ENCODE data around the gene SHMT2. TPM values are rescaled to one million over a fixed set of nuclear protein-coding genes. Genes with fewer than 3 reads are reported as not detected.

SHMT2 gene
- total RNA-seq, 1 donor from 2014 or later: 90.2 TPM

- Histone ChIP-seq H3F3A (ENCODE audit: low read depth) (peaks cover 23% of the 10 kb centered on the region), H3K4me2 (no peak overlapping the region), H3K36me3 (no peaks in the 10 kb centered on the region), H2AFZ (replicated peaks) (no peak overlapping the region), H3K27me3 (peaks cover 48% of the 10 kb centered on the region), H3K4me3 (no peak overlapping the region), H3K4me1 (peaks cover 32% of the 10 kb centered on the region), H3K79me2 (ENCODE audit: low read depth) (peaks cover 17% of the 10 kb centered on the region), H3K9me3 (ENCODE audit: low read depth) (no peaks in the 10 kb centered on the region), H3K27ac (no peak overlapping the region), H3K9ac (no peak overlapping the region), H4K20me1 (ENCODE audit: low read depth) (peaks cover 34% of the 10 kb centered on the region)
- no peak overlapping the region for H3K27ac Mint-ChIP-seq
- peak overlapping the region; percentile 97 for H3K4me3 Mint-ChIP-seq
- peaks cover 22% of the 10 kb centered on the region for H3K36me3 Mint-ChIP-seq
- TF ChIP-seq EZH2phosphoT487 (IDR thresholded peaks at IDR 0.05): no peak
- TF ChIP-seq, protein P1, sequence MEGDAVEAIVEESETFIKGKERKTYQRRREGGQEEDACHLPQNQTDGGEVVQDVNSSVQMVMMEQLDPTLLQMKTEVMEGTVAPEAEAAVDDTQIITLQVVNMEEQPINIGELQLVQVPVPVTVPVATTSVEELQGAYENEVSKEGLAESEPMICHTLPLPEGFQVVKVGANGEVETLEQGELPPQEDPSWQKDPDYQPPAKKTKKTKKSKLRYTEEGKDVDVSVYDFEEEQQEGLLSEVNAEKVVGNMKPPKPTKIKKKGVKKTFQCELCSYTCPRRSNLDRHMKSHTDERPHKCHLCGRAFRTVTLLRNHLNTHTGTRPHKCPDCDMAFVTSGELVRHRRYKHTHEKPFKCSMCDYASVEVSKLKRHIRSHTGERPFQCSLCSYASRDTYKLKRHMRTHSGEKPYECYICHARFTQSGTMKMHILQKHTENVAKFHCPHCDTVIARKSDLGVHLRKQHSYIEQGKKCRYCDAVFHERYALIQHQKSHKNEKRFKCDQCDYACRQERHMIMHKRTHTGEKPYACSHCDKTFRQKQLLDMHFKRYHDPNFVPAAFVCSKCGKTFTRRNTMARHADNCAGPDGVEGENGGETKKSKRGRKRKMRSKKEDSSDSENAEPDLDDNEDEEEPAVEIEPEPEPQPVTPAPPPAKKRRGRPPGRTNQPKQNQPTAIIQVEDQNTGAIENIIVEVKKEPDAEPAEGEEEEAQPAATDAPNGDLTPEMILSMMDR (IDR thresholded peaks at IDR 0.05): no peak
- no peak for TF ChIP-seq EZH2 (IDR thresholded peaks at IDR 0.05)
- peaks cover 51% of the 10 kb centered on the region for H3K4me1 Mint-ChIP-seq
- peaks cover 26% of the 10 kb centered on the region for H3K27me3 Mint-ChIP-seq (ENCODE audit: insufficient read depth, low read depth)
- no peak for DNase-seq (ENCODE audit: low spot score)
- H3K9me3 Mint-ChIP-seq: no peaks in the 10 kb centered on the region
These were observed 1.9 kb downstream of the SHMT2 start for GRCh38 chr12:57231276-57232021.

- Histone ChIP-seq H3K36me3 (no peaks in the 10 kb centered on the region), H3K4me2 (no peak overlapping the region), H3K27ac (no peak overlapping the region), H3F3A (ENCODE audit: low read depth) (peaks cover 28% of the 10 kb centered on the region), H3K27me3 (peaks cover 48% of the 10 kb centered on the region), H3K9me3 (ENCODE audit: low read depth) (no peaks in the 10 kb centered on the region), H2AFZ (replicated peaks) (no peak overlapping the region), H4K20me1 (ENCODE audit: low read depth) (peaks cover 40% of the 10 kb centered on the region), H3K4me3 (no peak overlapping the region), H3K79me2 (ENCODE audit: low read depth) (peaks cover 17% of the 10 kb centered on the region), H3K4me1 (peaks cover 33% of the 10 kb centered on the region), H3K9ac (no peak overlapping the region)
- Mint-ChIP-seq H3K27me3 (ENCODE audit: insufficient read depth, low read depth) (peaks cover 29% of the 10 kb centered on the region), H3K36me3 (peaks cover 22% of the 10 kb centered on the region), H3K27ac (no peak overlapping the region), H3K4me3 (peak overlapping the region; percentile 27), H3K4me1 (peaks cover 46% of the 10 kb centered on the region), H3K9me3 (no peaks in the 10 kb centered on the region)
- no peak for DNase-seq (ENCODE audit: low spot score)
- TF ChIP-seq, protein P1 (IDR thresholded peaks at IDR 0.05): no peak
- TF ChIP-seq EZH2phosphoT487 (IDR thresholded peaks at IDR 0.05) (no peak), EZH2 (IDR thresholded peaks at IDR 0.05) (no peak)
These were observed 2.7 kb downstream of the SHMT2 start for GRCh38 chr12:57232156-57232756.

DNA sequence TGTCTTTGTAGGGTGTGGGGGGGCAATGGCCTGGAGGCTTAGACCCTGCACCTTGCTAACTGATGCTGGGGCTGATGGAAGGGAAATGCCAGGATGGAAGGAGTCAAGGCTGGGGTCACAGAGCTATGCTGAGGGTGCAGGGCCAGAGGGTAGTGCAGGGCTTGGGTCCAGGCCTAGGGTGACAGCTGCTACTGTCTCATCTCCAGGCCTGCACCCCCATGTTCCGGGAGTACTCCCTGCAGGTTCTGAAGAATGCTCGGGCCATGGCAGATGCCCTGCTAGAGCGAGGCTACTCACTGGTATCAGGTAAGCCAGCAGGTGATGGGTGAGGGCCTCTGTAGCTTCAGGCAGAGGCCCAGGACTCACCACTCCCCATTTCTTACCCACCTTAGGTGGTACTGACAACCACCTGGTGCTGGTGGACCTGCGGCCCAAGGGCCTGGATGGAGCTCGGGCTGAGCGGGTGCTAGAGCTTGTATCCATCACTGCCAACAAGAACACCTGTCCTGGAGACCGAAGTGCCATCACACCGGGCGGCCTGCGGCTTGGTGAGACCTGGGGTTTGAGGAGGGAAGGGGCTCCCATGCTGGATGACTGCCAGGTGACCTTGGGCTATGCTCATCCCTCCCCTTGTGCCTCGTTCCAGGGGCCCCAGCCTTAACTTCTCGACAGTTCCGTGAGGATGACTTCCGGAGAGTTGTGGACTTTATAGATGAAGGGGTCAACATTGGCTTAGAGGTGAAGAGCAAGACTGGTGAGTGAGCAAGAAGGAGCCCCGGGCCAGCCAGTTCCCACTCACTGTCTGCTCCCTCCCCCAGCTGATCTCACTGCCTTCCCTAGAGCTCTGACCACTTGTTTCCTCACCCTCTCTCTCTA lies 4.1 kb downstream of the SHMT2 start:
- Mint-ChIP-seq H3K4me1 (peaks cover 44% of the 10 kb centered on the region), H3K27ac (no peak overlapping the region), H3K9me3 (no peaks in the 10 kb centered on the region), H3K4me3 (no peak overlapping the region), H3K27me3 (ENCODE audit: insufficient read depth, low read depth) (peaks cover 30% of the 10 kb centered on the region), H3K36me3 (peaks cover 22% of the 10 kb centered on the region)
- peaks cover 17% of the 10 kb centered on the region for H3K79me2 ChIP-seq (ENCODE audit: low read depth)
- no peak overlapping the region for H2AFZ ChIP-seq (replicated peaks)
- H4K20me1 ChIP-seq (ENCODE audit: low read depth): peaks cover 46% of the 10 kb centered on the region
- H3K36me3 ChIP-seq: no peaks in the 10 kb centered on the region
- H3K4me2 ChIP-seq: no peak overlapping the region
- H3F3A ChIP-seq (ENCODE audit: low read depth): peaks cover 38% of the 10 kb centered on the region
- no peak overlapping the region for H3K27ac ChIP-seq
- H3K4me3 ChIP-seq: no peak overlapping the region
- TF ChIP-seq, protein P1 (IDR thresholded peaks at IDR 0.05): no peak
- TF ChIP-seq EZH2 (IDR thresholded peaks at IDR 0.05) (no peak), EZH2phosphoT487 (IDR thresholded peaks at IDR 0.05) (no peak)
- H3K9me3 ChIP-seq (ENCODE audit: low read depth): no peaks in the 10 kb centered on the region
- no peak overlapping the region for H3K9ac ChIP-seq
- no peak for DNase-seq (ENCODE audit: low spot score)
- peaks cover 48% of the 10 kb centered on the region for H3K27me3 ChIP-seq
- H3K4me1 ChIP-seq: peaks cover 41% of the 10 kb centered on the region
